Measurements from ENCODE around the gene IMPA2. TPM values are rescaled to one million over a fixed set of nuclear protein-coding genes. Genes with fewer than 3 reads are reported as not detected.

Gene IMPA2
- total and polyA plus RNA-seq, 2 of the 8 experiments (the other 6 are each of a cell fraction or from before 2014, with no cell fraction given): 102 to 140 TPM

DNA sequence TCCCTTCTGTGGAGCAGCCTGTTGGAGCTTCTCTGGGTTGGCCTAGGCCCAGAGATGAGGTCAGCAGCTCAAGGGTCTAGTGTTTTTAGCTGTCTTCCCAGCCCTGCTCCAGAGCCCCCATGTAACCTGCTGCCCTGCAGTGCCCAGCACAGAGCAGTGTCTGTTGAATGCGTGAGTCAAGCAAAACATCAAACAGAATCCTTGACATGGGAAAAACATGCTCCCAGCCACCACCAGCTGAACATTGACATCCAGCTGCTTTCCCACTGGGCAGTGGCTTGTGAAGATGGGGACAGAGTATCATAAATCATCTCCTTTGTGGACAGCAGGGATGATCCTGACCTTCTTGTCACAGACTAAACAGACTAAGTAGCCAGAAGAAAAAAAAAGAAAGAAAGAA is 22.6 kb downstream of the IMPA2 start:
- Histone ChIP-seq H3K79me1 (ENCODE audit: low read depth, low read length) (no peaks in the 10 kb centered on the region; the same call in 1 of the 2 replicates), H2AK5ac (ENCODE audit: low read depth, low read length) (no peak overlapping the region), H3K79me2 (ENCODE audit: control insufficient read depth in 1 of 2, insufficient read depth in 2 of 2, low read length in 2 of 2) (no peaks in the 10 kb centered on the region; a peak in 2 of 4 replicates), H3K36me3 (ENCODE audit: control insufficient read depth in 2 of 4, insufficient read depth in 4 of 4, low read length in 3 of 4) (peaks cover 4 to 28% (median 23%) of the 10 kb centered on the region in 4 experiments; a peak in 7 of 8 replicates), H2AFZ (ENCODE audit: low read length) (no peak overlapping the region), H3K4me3 (ENCODE audit: extremely low read depth in 1 of 4, insufficient read depth in 2 of 4, low read depth in 3 of 4, low read length in 4 of 4) (no peak overlapping the region), H3K23ac (ENCODE audit: insufficient read length) (no peak overlapping the region), H4K91ac (replicated peaks; ENCODE audit: insufficient read length, low read length) (no peak overlapping the region), H3K4me2 (ENCODE audit: insufficient read depth in 1 of 2, low read depth in 2 of 2, low read length in 2 of 2) (no peak overlapping the region), H4K8ac (ENCODE audit: extremely low read depth, insufficient read depth, low read length) (no peak overlapping the region), H3K56ac (replicated peaks; ENCODE audit: insufficient read length, low read depth, low read length) (no peak overlapping the region), H2BK12ac (ENCODE audit: low read depth, low read length) (no peak overlapping the region), H3K9ac (replicated peaks in 1 of 4; ENCODE audit: extremely low read depth in 1 of 4, low read depth in 3 of 4, low read length in 3 of 4) (0 out of 7 replicates have a peak overlapping the region, but pooled peaks of 1 of the 4 experiments have one; percentile 10), H3K27ac (ENCODE audit: low read depth, low read length) (no peak overlapping the region), H2BK20ac (ENCODE audit: low read length) (no peak overlapping the region), H3K4ac (replicated peaks; ENCODE audit: insufficient read length, low read depth, low read length) (no peak overlapping the region), H3K23me2 (ENCODE audit: low read depth, low read length) (no peaks in the 10 kb centered on the region), H2BK15ac (ENCODE audit: low read length) (no peak overlapping the region), H4K5ac (ENCODE audit: insufficient read length, low read depth, low read length) (no peak overlapping the region), H3K14ac (ENCODE audit: insufficient read length) (no peak overlapping the region), H3K4me1 (replicated peaks in 1 of 4; ENCODE audit: control insufficient read depth in 3 of 4, insufficient read depth in 4 of 4, low read length in 3 of 4) (no peaks in the 10 kb centered on the region; a peak in 1 of 7 replicates), H3K9me3 (ENCODE audit: insufficient read depth in 2 of 2, low read depth in 1 of 2, low read length in 1 of 2) (no peaks in the 10 kb centered on the region), H3K18ac (ENCODE audit: extremely low read depth, low read length) (no peak overlapping the region), H2BK120ac (replicated peaks; ENCODE audit: low read depth, low read length) (no peak overlapping the region), H4K20me1 (replicated peaks in 1 of 2; ENCODE audit: control insufficient read depth in 1 of 2, insufficient read depth in 2 of 2, low read length in 2 of 2) (peaks cover 3 to 10% of the 10 kb centered on the region in 2 experiments), H2BK5ac (ENCODE audit: low read depth, low read length) (no peak overlapping the region), H3K27me3 (replicated peaks in 1 of 4; ENCODE audit: control insufficient read depth in 3 of 4, extremely low read depth in 1 of 4, insufficient read depth in 3 of 4, low read length in 3 of 4) (no peaks in the 10 kb centered on the region)
- ChIA-PET POLR2A (ENCODE audit: partially characterized antibody) (no interaction called here), CTCF (ENCODE audit: partially characterized antibody) (interaction anchor here (0.6 to 13.3 kb wide), 9 partner anchors 9 to 349 kb away, joined by 3 to 105 read pairs (median 4); no protein-coding TSS in a partner anchor)
- WGBS, 2 experiments (ENCODE audit: extremely low coverage in 1 of 2, insufficient coverage in 1 of 2, insufficient read length in 1 of 2, insufficient replicate concordance in 2 of 2, low coverage in 1 of 2, low lambda C conversion rate in 2 of 2, missing lambda C conversion rate in 1 of 2): 87% methylated on average over 1 of the region's 1 CpG; no CpG with 5 or more reads in 1 of the 2 experiments
- FAIRE-seq (no peak), DNase-seq (ENCODE audit: low read depth in 1 of 2, low spot score in 2 of 2) (no peak)
- TF ChIP-seq SAP30 (IDR thresholded peaks at IDR 0.05; ENCODE audit: insufficient read depth, insufficient replicate concordance, low read length): no peak
- no peak for TF ChIP-seq CHD1 (IDR thresholded peaks at IDR 0.05; ENCODE audit: low read depth, low read length)
- no peak for TF ChIP-seq TAF7 (optimal IDR thresholded peaks at IDR 0.05; ENCODE audit: borderline replicate concordance, low read depth, low read length)
- TF ChIP-seq FOSL1 (IDR thresholded peaks at IDR 0.05; ENCODE audit: insufficient read depth, low read depth, low read length): no peak
- TF ChIP-seq HDAC6 (IDR thresholded peaks at IDR 0.05; ENCODE audit: low read depth, low read length): no peak
- no peak for TF ChIP-seq EZH2 (IDR thresholded peaks at IDR 0.05; ENCODE audit: low read depth, low read length, severe bottlenecking)
- TF ChIP-seq RXRA (IDR thresholded peaks at IDR 0.05; ENCODE audit: insufficient read depth, low read depth, low read length): no peak
- no peak for TF ChIP-seq RBBP5 (IDR thresholded peaks at IDR 0.05; ENCODE audit: borderline replicate concordance, low read depth, low read length)
- no peak for TF ChIP-seq CTBP2 (IDR thresholded peaks at IDR 0.05; ENCODE audit: borderline replicate concordance, insufficient read depth, insufficient read length, low read length)
- TF ChIP-seq SIN3A (conservative IDR thresholded peaks at IDR 0.05 in 1 of 2, IDR thresholded peaks at IDR 0.05 in 1 of 2; ENCODE audit: low read depth in 1 of 2, low read length in 2 of 2): no peak
- no peak for TF ChIP-seq KDM1A (IDR thresholded peaks at IDR 0.05; ENCODE audit: borderline replicate concordance, low read length)

Data from H1 (cell line).